NCI-H2196 (cell line): ENCODE results near the gene DNPEP.
"Not testable (repeated sequence)": the region's sequence is repeated elsewhere in the genome, so short reads cannot be mapped to it uniquely, and the experiment has no call there.

Experiments used
- DNase-seq: peaks from one replicate; lab custom pipeline; 2025; ENCODE audit not compliant: unreplicated experiment; lab: John Stamatoyannopoulos, UW

The DNPEP gene

GRCh38 chr2:219402665-219403515 is 15.2 kb upstream of the DNPEP start:
- DNase-seq = peak; percentile 84

GRCh38 chr2:219401606-219402005 is 13.9 kb upstream of the DNPEP start:
- no peak for DNase-seq

GRCh38 chr2:219400562-219400961 is 12.8 kb upstream of the DNPEP start:
- no peak for DNase-seq

- peak; percentile 20 for DNase-seq
Measured at GRCh38 chr2:219399716-219400478, 12.2 kb upstream of the DNPEP start.

- DNase-seq = peak; percentile 90
Measured at GRCh38 chr2:219398721-219399363, 11.1 kb upstream of the DNPEP start.

GRCh38 chr2:219396863-219397457 is 9.2 kb upstream of the DNPEP start:
- DNase-seq = no peak

GRCh38 chr2:219395609-219396008 is 7.9 kb upstream of the DNPEP start:
- no peak for DNase-seq

GRCh38 chr2:219395056-219395455 is 7.3 kb upstream of the DNPEP start:
- DNase-seq = not testable (repeated sequence)

GRCh38 chr2:219392754-219393153 is 5.0 kb upstream of the DNPEP start:
- no peak for DNase-seq

GRCh38 chr2:219388907-219389156 is 1.1 kb upstream of the DNPEP start:
- peak; percentile 43 for DNase-seq

- peak; percentile 96 for DNase-seq
Measured at GRCh38 chr2:219388121-219388906, 602 bp upstream of the DNPEP start.

GRCh38 chr2:219386532-219387280 is 1.0 kb downstream of the DNPEP start:
- DNase-seq = no peak

- DNase-seq = no peak
Measured at GRCh38 chr2:219385958-219386520, 1.7 kb downstream of the DNPEP start.

GRCh38 chr2:219384859-219385258 is 2.9 kb downstream of the DNPEP start:
- DNase-seq = no peak

GRCh38 chr2:219384083-219384713 is 3.5 kb downstream of the DNPEP start:
- no peak for DNase-seq

GRCh38 chr2:219381448-219381847 is 6.3 kb downstream of the DNPEP start:
- no peak for DNase-seq

GRCh38 chr2:219380926-219381325 is 6.8 kb downstream of the DNPEP start:
- no peak for DNase-seq

- no peak for DNase-seq
Measured at GRCh38 chr2:219378163-219378851, 9.4 kb downstream of the DNPEP start.

- peak; percentile 64 for DNase-seq
Measured at GRCh38 chr2:219369447-219369861, 18.3 kb downstream of the DNPEP start.
